Stimulated activated CD4-positive, alpha-beta T cell treated with anti-CD3 and anti-CD28 coated beads, Interleukin-2, amount 100 ng/mL, for 4 hours (primary cell): ENCODE results near the gene GPHN.
"Not testable (repeated sequence)": the region's sequence is repeated elsewhere in the genome, so short reads cannot be mapped to it uniquely, and the experiment has no call there.

ENCODE experiments used
- DNase-seq: peaks from one replicate; pipeline ENCODE4 v3.0.0-alpha.2; 2020; ENCODE audit warnings: low read depth

Gene GPHN

GRCh38 chr14:66662374-66662773 is 154.4 kb downstream of the GPHN start:
- no peak for DNase-seq

DNA sequence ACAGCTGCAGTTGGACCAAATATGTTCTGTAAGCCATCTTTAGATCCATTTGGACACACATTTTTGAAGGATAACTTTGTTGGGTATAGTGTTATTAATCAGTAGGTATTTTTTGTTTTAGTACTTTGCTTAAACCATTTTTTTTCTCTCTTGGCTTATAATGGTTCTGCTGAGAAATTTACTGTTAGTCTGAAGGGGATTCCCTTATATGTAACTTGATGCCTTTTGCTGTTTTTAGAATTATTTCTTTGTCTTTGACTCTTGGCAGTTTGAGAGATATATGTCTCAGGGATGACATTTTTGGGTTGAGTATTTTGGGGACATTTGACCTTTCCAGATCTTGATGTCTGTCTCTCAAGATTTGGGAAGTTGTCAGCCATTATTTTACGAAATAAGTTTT is 169.8 kb downstream of the GPHN start:
- no peak for DNase-seq

GRCh38 chr14:66680216-66680615 is 172.3 kb downstream of the GPHN start:
- no peak for DNase-seq

DNA sequence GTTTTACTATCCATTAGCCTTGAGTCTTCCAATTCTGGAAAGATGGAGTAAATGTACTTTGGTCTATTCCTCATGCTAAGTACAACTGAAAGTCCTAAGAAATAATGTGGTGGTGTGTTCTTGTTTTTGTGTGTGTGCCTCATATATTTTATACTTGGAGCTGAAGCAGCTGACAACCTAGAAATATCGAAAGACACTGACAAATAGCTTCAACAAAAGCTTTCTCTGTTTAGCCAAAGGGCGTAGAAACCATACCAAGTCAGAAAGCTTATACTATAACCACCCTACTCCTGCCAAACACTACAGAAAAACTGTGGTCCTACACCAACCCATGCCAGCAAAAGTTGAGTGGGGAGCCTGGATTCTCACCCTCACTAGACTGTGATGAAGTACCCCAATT is 188.4 kb downstream of the GPHN start:
- DNase-seq = no peak

- no peak for DNase-seq
Measured at GRCh38 chr14:66698503-66698902, 190.6 kb downstream of the GPHN start.

DNA sequence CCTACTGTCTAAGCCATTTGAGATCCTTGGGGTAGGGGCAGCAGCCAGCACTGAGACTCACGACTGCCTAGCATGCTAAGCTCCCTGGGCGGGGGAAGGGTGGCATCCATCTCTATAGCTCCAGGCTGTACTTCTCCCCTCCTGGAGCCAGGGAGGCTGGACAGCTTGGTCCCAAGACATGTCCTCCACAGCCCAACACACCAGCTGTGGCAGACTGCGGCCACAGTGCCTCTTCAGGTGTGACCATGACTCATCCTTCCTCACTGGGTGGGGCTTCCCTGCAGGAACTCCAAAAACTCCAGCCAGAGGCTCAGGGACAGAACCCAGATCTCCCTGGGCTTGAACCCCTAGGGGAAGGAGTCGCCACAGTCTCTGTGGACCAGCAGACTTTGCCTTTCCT is 193.9 kb downstream of the GPHN start:
- no peak for DNase-seq

DNA sequence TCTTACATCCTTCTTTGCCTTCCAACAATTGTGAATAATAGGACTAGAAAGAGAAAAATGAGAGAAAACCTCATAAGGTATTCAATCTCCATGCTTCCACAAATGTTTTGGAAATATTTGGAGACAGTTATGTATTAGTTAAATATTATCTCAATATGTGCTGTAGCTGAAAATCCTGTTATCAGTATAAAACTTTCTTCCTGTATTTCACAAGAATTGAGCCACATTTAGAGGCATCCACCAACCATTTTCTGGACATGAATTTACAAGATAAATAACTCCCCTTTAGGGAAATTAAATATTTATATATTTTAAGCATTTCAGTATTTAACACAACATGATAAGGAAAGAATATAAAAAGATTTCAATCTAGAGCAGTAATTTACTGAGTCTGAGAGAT is 200.3 kb downstream of the GPHN start:
- DNase-seq = no peak

- no peak for DNase-seq
Measured at GRCh38 chr14:66709291-66709690, 201.3 kb downstream of the GPHN start.

DNA sequence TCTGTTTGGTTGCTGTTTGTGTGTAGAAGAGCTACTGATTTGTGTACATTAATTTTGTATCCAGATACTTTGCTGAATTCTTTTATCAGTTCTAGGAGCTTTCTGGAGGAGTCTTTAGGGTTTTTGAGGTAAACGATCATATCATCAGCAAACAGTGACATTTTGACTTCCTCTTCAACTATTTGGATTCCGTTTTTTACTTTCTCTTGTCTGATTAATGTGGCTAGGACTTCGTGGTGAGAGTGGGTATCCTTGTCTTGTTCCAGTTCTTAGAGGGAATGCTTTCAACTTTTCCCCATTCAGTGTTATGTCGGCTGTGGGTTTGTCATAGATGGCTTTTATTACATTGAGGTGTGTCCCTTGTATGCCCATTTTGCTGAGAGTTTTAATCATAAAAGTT is 206.3 kb downstream of the GPHN start:
- not testable (repeated sequence) for DNase-seq

GRCh38 chr14:66715313-66715712 is 207.4 kb downstream of the GPHN start:
- DNase-seq = not testable (repeated sequence)

DNA sequence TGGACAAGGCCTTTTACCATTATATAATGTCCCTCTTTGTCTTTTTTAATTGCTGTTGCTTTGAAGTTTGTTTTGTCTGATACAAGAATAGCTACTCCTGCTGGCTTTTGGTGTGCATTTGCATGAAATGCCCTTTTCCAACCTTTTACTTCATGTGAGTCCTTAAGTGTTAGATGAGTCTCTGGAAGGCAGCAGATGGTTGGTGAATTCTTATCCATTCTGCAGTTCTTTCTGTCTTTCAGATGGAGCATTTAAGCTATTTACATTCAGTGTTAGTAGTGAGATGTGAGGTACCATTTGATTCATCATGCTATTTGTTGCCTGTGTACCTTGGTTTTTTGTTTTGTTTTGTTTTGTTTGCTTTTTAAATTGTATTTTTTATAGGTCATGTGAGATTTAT is 208.3 kb downstream of the GPHN start:
- DNase-seq = no peak

GRCh38 chr14:66717561-66718140 is 209.7 kb downstream of the GPHN start:
- no peak for DNase-seq

DNA sequence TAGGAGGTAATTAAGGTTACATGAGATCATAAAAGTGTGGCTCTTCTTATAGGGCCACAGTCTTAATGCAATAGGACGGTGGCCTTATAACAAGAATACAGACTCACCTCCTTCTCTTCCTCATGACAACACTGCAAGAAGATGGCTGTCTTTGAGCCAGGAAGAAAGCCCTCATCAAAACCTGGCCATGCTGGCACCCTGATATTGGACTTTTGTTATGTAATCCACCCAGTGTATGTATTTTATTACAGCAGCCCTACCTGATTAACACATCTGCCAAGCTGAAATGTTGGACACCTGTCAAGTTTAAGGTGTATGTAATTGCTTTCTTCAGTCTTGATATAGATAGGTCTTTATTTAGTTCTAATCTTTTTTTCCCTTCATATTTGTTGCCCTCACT is 217.0 kb downstream of the GPHN start:
- DNase-seq = no peak

DNA sequence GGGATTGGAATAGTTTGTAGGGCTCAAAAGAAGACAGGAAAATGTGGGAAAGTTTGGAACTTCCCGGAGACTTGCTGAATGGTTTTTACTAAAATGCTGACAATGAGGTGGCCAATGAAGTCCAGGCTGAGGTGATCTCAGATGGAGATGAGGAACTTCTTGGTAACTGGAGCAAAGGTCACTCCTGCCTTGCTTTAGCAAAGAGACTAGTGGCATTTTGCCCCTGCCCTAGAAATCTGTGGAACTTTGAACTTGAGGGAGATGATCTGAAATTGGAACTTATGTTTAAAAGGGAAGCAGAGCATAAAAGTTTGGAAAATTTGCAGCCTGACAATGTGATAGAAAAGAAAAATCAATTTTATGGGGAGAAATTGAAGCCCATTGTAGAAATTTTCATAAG is 223.4 kb downstream of the GPHN start:
- not testable (repeated sequence) for DNase-seq

GRCh38 chr14:66735853-66736252 is 227.9 kb downstream of the GPHN start:
- DNase-seq = no peak

DNA sequence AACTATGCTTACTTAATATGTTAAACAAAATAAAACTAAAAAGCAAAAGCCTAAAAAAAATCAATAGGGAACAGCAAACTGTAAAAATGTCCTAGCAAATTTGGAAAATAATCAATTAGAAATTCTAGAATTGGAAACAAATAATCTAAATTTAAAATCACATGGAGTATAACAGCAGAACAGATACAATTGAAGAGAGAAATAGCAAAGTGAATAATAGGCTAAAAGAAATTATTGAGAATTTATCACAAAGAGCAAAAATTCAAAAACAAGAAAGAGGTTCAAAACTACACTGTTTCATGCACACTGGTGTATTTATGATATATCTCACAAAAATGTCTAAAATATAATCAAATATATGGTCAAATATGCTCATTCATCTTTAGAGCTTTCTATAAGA is 231.9 kb downstream of the GPHN start:
- DNase-seq = no peak

- no peak for DNase-seq
Measured at GRCh38 chr14:66745078-66745477, 237.1 kb downstream of the GPHN start.

GRCh38 chr14:66746316-66747006 is 238.5 kb downstream of the GPHN start:
- no peak for DNase-seq

- DNase-seq = no peak
Measured at GRCh38 chr14:66752109-66752508, 244.2 kb downstream of the GPHN start.

- DNase-seq = no peak
Measured at GRCh38 chr14:66758031-66758613, 250.2 kb downstream of the GPHN start.

DNA sequence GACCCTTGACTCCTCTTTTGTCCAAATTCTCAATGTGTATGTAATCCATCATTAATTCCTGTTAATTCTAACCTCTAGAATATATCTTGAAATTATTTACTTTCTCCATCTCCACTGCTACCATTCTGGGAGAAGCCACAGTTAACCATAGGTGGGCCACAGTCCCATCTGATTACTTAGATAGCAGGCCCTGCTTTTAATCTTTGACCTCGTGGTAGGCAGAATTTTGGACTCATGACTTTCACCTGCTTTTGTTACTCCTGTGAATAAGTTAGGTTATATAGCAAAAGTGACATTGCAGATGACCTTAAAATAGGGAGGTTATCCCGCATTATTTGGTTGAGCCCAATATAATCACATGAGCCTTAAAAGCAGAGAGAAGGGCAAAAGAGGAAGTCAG is 264.2 kb downstream of the GPHN start:
- DNase-seq = no peak

- no peak for DNase-seq
Measured at GRCh38 chr14:66782853-66783252, 274.9 kb downstream of the GPHN start.

DNA sequence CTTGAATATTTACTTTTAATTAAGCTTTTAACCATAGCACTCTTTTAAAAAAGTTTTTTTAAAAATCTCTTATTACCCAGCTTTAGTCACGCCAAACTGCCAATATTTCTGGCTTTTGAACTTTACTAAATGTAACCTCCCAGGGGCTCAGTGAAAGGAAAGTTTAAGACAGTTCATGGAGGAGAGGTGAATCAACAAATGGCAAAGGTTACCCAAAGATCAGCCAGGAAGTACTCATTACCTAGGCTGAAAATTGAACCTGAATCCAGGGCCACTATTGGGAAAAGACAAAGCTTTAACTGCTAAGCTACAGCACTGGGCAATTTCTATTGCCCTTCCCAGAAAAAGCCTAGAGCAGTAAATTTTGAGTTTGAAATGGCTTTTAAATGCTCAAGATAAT is 282.2 kb downstream of the GPHN start:
- no peak for DNase-seq

- DNase-seq = no peak
Measured at GRCh38 chr14:66802962-66803361, 295.0 kb downstream of the GPHN start.
